RWPE2 (cell line): ENCODE results near the gene HDGF.

Source experiments
- ATAC-seq: fragments of 200-7000 bp; cut with Tn5 transposase; 3 replicates; pipeline ENCODE4 v1.9.1; 2021; ENCODE audit warnings: low read depth
- DNase-seq: peaks from one replicate; pipeline ENCODE4 v3.0.0-alpha.2; 2020; ENCODE audit warnings: low spot score
- H3K27ac ChIP-seq: fragments of 450-650 bp; 2 replicates; pipeline ENCODE4 v1.5.1; 2017; ENCODE audit warnings: mild to moderate bottlenecking; ENCODE audit not compliant: poor library complexity, severe bottlenecking
- H3K27me3 ChIP-seq: fragments of 250-450 bp; sonication (Bioruptor Pico); 2 replicates; pipeline ENCODE4 v1.5.1; 2021; ENCODE audit warnings: mild to moderate bottlenecking, moderate library complexity; ENCODE audit not compliant: insufficient read depth, poor library complexity, severe bottlenecking
- H3K36me3 ChIP-seq: fragments of 250-450 bp; sonication (Bioruptor Pico); 2 replicates; pipeline ENCODE4 v1.5.1; 2020; ENCODE audit warnings: low read depth, mild to moderate bottlenecking, moderate library complexity
- H3K4me1 ChIP-seq: fragments of 250-450 bp; sonication (Bioruptor Pico); 2 replicates; pipeline ENCODE4 v1.5.1; 2021; ENCODE audit warnings: mild to moderate bottlenecking, moderate library complexity; ENCODE audit not compliant: insufficient read depth, poor library complexity, severe bottlenecking
- H3K4me3 ChIP-seq: fragments of 250-450 bp; sonication (Bioruptor Pico); 2 replicates; pipeline ENCODE4 v1.5.1; 2021; ENCODE audit warnings: mild to moderate bottlenecking, moderate library complexity; ENCODE audit not compliant: severe bottlenecking
- H3K9me3 ChIP-seq: fragments of 250-450 bp; sonication (Bioruptor Pico); 2 replicates; pipeline ENCODE4 v1.5.1; 2021; ENCODE audit warnings: mild to moderate bottlenecking, moderate library complexity; ENCODE audit not compliant: severe bottlenecking
- TF ChIP-seq, protein P1 (sequence below): fragments of 450-650 bp; IDR thresholded peaks from one replicate; pipeline ENCODE4 v1.5.1; 2017; ENCODE audit warnings: mild to moderate bottlenecking, moderate library complexity; ENCODE audit not compliant: poor library complexity, severe bottlenecking

Gene HDGF

GRCh38 chr1:156775799-156776198 is 24.3 kb upstream of the HDGF start:
- H3K36me3 ChIP-seq, result peaks cover 34% of the 10 kb centered on the region

GRCh38 chr1:156773607-156774006 is 22.1 kb upstream of the HDGF start:
- 0 out of 3 replicates have a peak, but pooled peaks have one; percentile 27 for ATAC-seq
- Histone ChIP-seq H3K27me3 (no peaks in the 10 kb centered on the region), H3K4me3 (no peak overlapping the region), H3K27ac (no peak overlapping the region), H3K9me3 (no peaks in the 10 kb centered on the region), H3K36me3 (peaks cover 44% of the 10 kb centered on the region), H3K4me1 (peaks cover 3% of the 10 kb centered on the region)
- no peak for DNase-seq
- TF ChIP-seq, protein P1, sequence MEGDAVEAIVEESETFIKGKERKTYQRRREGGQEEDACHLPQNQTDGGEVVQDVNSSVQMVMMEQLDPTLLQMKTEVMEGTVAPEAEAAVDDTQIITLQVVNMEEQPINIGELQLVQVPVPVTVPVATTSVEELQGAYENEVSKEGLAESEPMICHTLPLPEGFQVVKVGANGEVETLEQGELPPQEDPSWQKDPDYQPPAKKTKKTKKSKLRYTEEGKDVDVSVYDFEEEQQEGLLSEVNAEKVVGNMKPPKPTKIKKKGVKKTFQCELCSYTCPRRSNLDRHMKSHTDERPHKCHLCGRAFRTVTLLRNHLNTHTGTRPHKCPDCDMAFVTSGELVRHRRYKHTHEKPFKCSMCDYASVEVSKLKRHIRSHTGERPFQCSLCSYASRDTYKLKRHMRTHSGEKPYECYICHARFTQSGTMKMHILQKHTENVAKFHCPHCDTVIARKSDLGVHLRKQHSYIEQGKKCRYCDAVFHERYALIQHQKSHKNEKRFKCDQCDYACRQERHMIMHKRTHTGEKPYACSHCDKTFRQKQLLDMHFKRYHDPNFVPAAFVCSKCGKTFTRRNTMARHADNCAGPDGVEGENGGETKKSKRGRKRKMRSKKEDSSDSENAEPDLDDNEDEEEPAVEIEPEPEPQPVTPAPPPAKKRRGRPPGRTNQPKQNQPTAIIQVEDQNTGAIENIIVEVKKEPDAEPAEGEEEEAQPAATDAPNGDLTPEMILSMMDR, result no peak

More at GRCh38 chr1:156775799-156776198, 24.3 kb upstream of the HDGF start:
- 0 out of 3 replicates have a peak, but pooled peaks have one; percentile 31 for ATAC-seq
- Histone ChIP-seq H3K27me3 (no peaks in the 10 kb centered on the region), H3K9me3 (no peaks in the 10 kb centered on the region), H3K4me1 (peaks cover 3% of the 10 kb centered on the region), H3K4me3 (no peak overlapping the region), H3K27ac (no peak overlapping the region)
- DNase-seq, result no peak
- TF ChIP-seq, protein P1, result no peak

- no peaks in the 10 kb centered on the region for H3K9me3 ChIP-seq
- ATAC-seq (no peak), DNase-seq (no peak)
- no peaks in the 10 kb centered on the region for H3K27me3 ChIP-seq
- no peak overlapping the region for H3K4me3 ChIP-seq
- H3K36me3 ChIP-seq, result peaks cover 40% of the 10 kb centered on the region
- peaks cover 3% of the 10 kb centered on the region for H3K4me1 ChIP-seq
- H3K27ac ChIP-seq, result no peak overlapping the region
- TF ChIP-seq, protein P1, result no peak
These were observed 21.4 kb upstream of the HDGF start for GRCh38 chr1:156772728-156773497.

DNA sequence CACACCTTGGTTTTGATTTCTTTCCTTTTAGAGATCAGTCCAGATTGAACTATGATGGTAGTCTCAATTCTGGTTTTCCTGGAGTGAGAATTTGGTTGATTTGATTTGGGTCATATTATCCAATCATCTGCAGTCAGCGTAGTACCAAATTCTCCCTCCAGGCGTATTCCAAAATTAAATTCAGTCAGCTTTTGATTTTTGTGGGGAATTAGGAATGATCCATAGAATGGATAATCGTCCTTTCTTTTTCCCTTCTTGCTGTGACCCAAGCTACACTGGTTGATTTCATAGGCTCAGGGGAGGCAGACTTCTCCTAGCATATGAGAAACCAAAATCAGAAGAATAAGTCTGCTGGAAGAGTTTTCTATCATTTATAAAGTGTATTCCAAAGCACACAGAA is 20.7 kb upstream of the HDGF start:
- TF ChIP-seq, protein P1, result no peak
- H3K36me3 ChIP-seq, result peaks cover 40% of the 10 kb centered on the region
- peaks cover 3% of the 10 kb centered on the region for H3K4me1 ChIP-seq
- no peaks in the 10 kb centered on the region for H3K9me3 ChIP-seq
- no peaks in the 10 kb centered on the region for H3K27me3 ChIP-seq
- H3K27ac ChIP-seq, result no peak overlapping the region
- ATAC-seq (no peak), DNase-seq (no peak)
- no peak overlapping the region for H3K4me3 ChIP-seq
